Urinary bladder (tissue), 4 donors: ENCODE results near the gene ULBP1. TPM values are rescaled to one million over a fixed set of nuclear protein-coding genes. Genes with fewer than 3 reads are reported as not detected.
"Not testable (repeated sequence)": the region's sequence is repeated elsewhere in the genome, so short reads cannot be mapped to it uniquely, and the experiment has no call there.

Experiments used
- DNase-seq: peaks from one replicate; pipeline ENCODE4 v3.0.0-alpha.2; 2015; ENCODE audit errors: extremely low spot score
- H3K27ac ChIP-seq: one replicate; pipeline ENCODE4 v1.5.1; 2013; ENCODE audit warnings: low read depth, mild to moderate bottlenecking, moderate library complexity
- H3K36me3 ChIP-seq: one replicate; pipeline ENCODE4 v1.6.1; 2013; ENCODE audit warnings: mild to moderate bottlenecking, moderate library complexity; ENCODE audit not compliant: insufficient read depth
- H3K4me1 ChIP-seq: one replicate; pipeline ENCODE4 v1.6.1; 2013; ENCODE audit warnings: mild to moderate bottlenecking, moderate library complexity; ENCODE audit not compliant: insufficient read depth
- H3K4me3 ChIP-seq: one replicate; pipeline ENCODE4 v1.5.1; 2013; ENCODE audit warnings: low read depth, low read length
- whole genome bisulfite sequencing: extraction: QIAGEN DNeasy Blood & Tissue Kit; methylation state at CpG from one replicate; pipeline ENCODE4 v1.1.7; 2013; 5-methylcytosine and 5-hydroxymethylcytosine counted together
- polyA plus RNA-seq: library from polyadenylated mRNA; stranded (reverse); fragments of 200-250 nt; gene quantifications from one replicate; pipeline ENCODE4 v1.2.3, GENCODE V29; 2013
- total RNA-seq: library from RNA; depleted of rRNA; stranded (reverse); fragments of >200 nt; gene quantifications from one replicate; pipeline ENCODE4 v1.2.3, GENCODE V29; 2014
- donor health status: healthy with polysubstance abuse.
- donor health status: healthy.

The ULBP1 gene
- total and polyA plus RNA-seq, 2 donors: 0.03 to 0.16 TPM

GRCh38 chr6:150018846-150019580 is 55.3 kb downstream of the ULBP1 start:
- H3K27ac ChIP-seq: no peak overlapping the region
- no peaks in the 10 kb centered on the region for H3K4me1 ChIP-seq
- no peak for DNase-seq
- 52% methylated on average over 6 of the region's 6 CpGs for WGBS
- no peak overlapping the region for H3K4me3 ChIP-seq
- no peaks in the 10 kb centered on the region for H3K36me3 ChIP-seq

- not testable (repeated sequence) for H3K4me1 ChIP-seq, H3K36me3 ChIP-seq, DNase-seq, H3K27ac ChIP-seq, H3K4me3 ChIP-seq
- 89% methylated on average over 3 of the region's 6 CpGs for WGBS
Observed at GRCh38 chr6:150021870-150022269, 58.1 kb downstream of the ULBP1 start.

Other genes starting within 250 kb of the ULBP1 start
- 36.7 TPM for gene LATS1, start 245.8 kb upstream of the ULBP1 start, total RNA-seq
- gene LATS1, start 245.8 kb upstream of the ULBP1 start, polyA plus RNA-seq: 12.1 TPM
- gene NUP43, start 217.4 kb upstream of the ULBP1 start, total RNA-seq: 30.2 TPM
- 10.8 TPM for gene NUP43, start 217.4 kb upstream of the ULBP1 start, polyA plus RNA-seq
- 65.5 TPM for gene PCMT1, start 214.2 kb upstream of the ULBP1 start, total RNA-seq
- 104 TPM for gene PCMT1, start 214.2 kb upstream of the ULBP1 start, polyA plus RNA-seq
- 50.2 TPM for gene LRP11, start 99.6 kb upstream of the ULBP1 start, total RNA-seq
- 26.6 TPM for gene LRP11, start 99.6 kb upstream of the ULBP1 start, polyA plus RNA-seq
- 0.74 TPM for gene RAET1E, start 65.8 kb upstream of the ULBP1 start, total RNA-seq
- gene RAET1E, start 65.8 kb upstream of the ULBP1 start, polyA plus RNA-seq: 0.99 TPM
- gene RAET1G, start 40.8 kb upstream of the ULBP1 start, total RNA-seq: 1.2 TPM
- gene RAET1G, start 40.8 kb upstream of the ULBP1 start, polyA plus RNA-seq: 3.4 TPM
- 0.26 TPM for gene ULBP2, start 21.9 kb upstream of the ULBP1 start, total RNA-seq
- 0.49 TPM for gene ULBP2, start 21.9 kb upstream of the ULBP1 start, polyA plus RNA-seq
- gene RAET1L, start 61.6 kb downstream of the ULBP1 start, total RNA-seq: not detected
- gene RAET1L, start 61.6 kb downstream of the ULBP1 start, polyA plus RNA-seq: not detected
- 3.4 TPM for gene ULBP3, start 105.2 kb downstream of the ULBP1 start, total RNA-seq
- gene ULBP3, start 105.2 kb downstream of the ULBP1 start, polyA plus RNA-seq: 1.1 TPM
- 0.42 TPM for gene PPP1R14C, start 179.1 kb downstream of the ULBP1 start, total RNA-seq
- 0.08 TPM for gene PPP1R14C, start 179.1 kb downstream of the ULBP1 start, polyA plus RNA-seq